Limb (tissue), 2 donors: Measurements from ENCODE around the gene CDK14.
"Not testable (repeated sequence)": the region's sequence is repeated elsewhere in the genome, so short reads cannot be mapped to it uniquely, and the experiment has no call there.

Experiments
- DNase-seq, 2 donors: peaks; one replicate each; pipeline ENCODE4 v3.0.0-alpha.2; 2016; ENCODE audit errors: extremely low spot score in 2 of 2

The CDK14 gene

GRCh38 chr7:90629297-90629918 is 33.3 kb downstream of the CDK14 start:
- no peak for DNase-seq

- no peak for DNase-seq
Observed at GRCh38 chr7:90631502-90631901, 35.4 kb downstream of the CDK14 start.

DNA sequence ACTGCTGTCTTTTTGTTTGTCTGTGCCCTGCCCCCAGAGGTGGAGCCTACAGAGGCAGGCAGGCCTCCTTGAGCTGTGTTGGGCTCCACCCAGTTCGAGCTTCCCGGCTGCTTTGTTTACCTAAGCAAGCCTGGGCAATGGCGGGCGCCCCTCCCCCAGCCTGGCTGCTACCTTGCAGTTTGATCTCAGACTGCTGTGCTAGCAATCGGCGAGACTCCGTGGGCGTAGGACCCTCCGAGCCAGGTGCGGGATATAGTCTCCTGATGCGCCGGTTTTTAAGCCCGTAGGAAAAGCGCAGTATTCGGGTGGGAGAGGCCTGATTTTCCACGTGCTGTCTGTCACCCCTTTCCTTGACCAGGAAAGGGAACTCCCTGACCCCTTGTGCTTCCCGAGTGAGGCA is 43.6 kb downstream of the CDK14 start:
- DNase-seq, result not testable (repeated sequence)

GRCh38 chr7:90642978-90643377 is 46.9 kb downstream of the CDK14 start:
- DNase-seq, result no peak

DNA sequence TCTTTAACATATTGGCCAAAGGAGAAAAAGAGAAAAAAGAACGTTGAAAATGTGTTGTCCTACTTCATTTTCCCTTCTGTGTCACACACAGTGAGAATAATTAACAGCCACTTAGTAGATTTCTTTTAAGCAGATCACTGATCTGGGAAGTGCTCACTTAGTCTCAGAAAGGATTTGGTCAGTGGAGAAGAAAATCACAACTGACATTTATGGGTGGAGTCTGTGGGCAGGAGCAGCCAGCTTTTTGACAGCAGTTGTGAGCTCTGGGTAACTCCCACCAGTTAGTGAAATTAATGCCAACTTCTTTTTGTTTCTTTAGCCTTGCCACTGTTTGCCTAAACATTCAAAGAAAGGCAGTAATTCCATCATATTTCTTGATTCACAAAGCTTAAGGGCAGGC is 49.7 kb downstream of the CDK14 start:
- no peak for DNase-seq

DNA sequence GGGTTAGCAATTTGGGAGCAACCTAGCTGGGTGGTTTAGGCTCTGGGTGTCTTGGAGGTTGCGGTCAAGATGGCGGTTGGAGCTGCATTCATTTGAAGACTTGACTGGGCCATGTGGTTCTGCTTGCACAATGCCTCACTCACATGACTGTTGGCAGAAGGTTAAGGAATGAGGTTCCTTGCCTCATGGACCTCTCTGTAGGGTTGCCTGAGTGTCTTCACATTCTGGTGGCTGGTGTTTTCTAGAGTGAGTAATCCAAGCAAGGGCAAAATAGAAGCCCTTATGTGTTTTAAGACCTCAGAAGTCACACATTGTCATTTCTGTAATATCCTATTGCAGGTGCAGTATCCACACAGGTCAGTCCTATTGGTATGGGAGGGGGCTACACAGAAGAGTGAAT is 52.0 kb downstream of the CDK14 start:
- no peak for DNase-seq

GRCh38 chr7:90648834-90649233 is 52.7 kb downstream of the CDK14 start:
- DNase-seq, result no peak

DNA sequence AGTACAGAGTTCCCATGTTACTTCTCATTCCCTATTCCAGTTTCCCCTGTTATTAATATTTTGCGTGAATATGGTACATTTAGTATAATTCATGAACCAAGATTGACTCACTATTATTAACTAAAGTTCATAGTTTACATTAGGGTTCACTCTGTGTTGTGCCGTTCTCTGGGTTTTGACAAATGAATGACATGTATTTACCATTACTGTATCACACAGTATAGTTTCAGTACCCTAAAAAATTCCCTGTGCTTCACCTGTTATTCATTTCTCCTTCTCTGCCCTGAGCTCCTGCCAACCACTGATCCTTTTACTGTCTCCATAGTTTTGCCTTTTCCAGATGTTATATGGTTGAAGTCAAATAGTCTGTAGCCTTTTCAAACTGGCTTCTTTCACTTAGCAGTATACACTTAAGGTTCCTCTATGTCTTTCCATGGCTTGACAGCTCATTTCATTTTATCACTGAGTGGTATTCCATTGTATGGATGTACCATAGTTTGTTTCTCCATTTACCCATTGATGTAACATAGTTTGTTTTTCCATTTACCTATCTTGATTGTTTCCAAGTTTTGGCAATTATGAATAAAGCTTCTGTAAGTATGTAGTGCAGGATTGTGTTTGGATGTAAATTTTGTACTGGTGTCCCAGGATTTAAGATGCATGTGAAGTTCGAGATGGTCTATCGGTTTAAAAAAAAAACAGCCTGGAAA is 58.8 kb downstream of the CDK14 start:
- DNase-seq, result no peak

DNA sequence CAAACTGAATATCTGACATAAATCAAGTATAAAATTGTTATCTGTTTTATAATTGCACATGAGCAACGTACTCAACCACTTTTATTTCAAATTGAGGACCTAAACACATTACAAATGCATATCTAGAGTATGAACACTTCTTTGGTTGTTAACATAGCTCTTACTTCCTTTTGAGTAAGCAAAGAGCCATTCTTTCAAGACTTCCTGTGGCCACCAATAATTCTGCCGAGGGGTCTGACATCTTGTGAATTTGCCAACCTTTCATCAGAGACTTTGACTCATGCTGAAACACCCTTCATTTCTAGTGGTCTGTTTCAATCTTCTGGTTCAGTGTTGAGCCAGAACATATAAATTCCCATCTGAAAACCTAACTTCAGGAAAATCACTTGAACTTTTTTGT is 59.4 kb downstream of the CDK14 start:
- DNase-seq, result no peak

- DNase-seq, result no peak
Observed at GRCh38 chr7:90657481-90657880, 61.4 kb downstream of the CDK14 start.

DNA sequence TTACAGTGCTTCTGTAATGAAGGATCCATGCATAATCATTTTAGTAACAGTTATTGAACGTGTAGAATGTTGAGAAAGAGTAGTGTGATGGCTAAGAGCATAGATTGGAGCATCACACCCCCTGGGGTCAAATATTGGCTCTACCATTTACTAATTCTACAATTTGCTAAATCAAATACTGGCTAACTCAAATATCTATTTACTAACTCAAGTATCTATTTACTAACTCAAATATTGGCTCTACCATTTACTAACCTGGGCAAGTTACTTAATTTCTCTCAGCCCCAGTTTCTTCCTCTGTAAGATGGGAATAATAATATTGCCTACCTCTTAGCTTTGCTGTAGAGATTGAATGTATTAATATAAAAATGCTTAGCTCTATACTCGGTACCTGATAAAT is 64.0 kb downstream of the CDK14 start:
- no peak for DNase-seq

- DNase-seq, result no peak
Observed at GRCh38 chr7:90660819-90661218, 64.7 kb downstream of the CDK14 start.

DNA sequence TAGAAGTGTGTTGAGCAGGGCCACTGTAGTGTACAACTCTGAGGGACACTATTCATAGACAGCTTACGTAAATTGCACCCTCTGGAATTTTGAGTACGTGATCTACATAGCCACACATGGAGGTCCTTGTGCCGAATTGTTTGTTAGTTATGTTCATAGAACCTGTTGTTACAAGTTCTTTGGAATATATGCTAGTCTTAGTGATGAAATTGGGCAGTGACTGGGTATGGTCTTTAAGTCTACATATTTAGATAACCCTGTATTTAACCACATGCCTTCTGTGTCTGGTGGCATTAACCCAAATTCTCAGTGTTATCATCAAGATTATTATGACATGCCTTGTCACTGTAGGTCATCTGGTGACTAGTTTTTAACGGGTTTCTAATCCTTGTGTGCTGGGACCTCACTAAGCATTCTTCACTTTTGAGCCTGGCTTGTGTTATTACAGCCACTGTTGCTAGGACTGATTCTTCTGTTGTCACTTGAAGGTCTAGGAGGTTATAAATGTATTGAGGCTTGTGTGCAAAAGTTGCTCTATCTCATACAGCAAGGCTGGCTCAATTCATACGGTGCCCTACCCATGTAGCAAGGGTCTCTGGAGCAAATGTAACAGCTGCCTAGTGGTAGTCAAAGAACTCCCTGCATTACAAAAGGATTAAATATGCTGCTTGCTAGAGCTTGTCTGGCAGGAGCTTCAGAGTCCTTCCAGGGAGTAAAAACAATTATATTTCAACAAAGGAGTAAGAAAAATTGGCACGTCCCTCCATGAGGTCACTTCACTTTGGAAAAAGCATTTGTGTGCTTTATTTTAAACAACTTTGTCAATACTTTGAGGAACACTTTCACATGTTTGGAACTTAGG is 65.4 kb downstream of the CDK14 start:
- DNase-seq, result peak in 1 of 2 donors; percentile 39

DNA sequence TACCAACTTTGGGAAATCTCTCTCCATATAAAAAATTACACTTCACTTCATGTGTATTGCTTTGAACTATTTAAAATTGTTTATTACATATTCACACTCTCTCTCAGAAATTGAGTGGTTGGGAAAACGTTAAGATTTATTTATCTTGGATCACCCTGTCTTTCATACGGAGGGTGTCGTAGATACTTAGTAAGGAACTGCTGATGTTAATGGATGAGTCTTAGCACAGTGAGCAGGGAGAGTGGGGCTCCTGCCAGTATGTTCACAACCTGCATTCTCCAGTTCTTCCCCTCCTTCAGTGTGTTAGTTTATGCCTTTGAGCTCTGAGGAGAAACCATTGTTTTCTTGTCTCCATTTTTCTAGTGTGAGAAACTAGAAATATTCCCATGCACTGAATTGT is 67.1 kb downstream of the CDK14 start:
- no peak for DNase-seq

DNA sequence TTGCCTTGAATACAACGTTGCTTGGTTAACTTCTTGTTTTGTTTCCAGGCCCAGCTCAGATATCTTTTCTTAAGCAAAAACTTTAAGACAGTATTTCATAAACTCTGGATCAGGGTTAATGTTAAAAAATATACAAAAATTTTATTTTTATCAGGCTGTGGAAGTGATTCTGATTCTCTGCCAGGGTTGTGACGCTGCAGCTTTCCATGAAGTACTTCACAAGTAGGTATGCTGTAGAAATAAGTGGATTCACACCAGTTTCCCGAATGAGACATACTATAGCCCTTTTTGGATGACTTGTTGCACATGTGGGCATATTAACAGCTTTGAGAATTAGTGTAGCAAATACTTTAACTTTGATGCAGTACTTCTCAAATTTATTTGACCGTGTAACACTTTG is 70.1 kb downstream of the CDK14 start:
- no peak for DNase-seq

GRCh38 chr7:90668992-90669391 is 72.9 kb downstream of the CDK14 start:
- DNase-seq, result no peak

- DNase-seq, result no peak
Observed at GRCh38 chr7:90669492-90669891, 73.4 kb downstream of the CDK14 start.

GRCh38 chr7:90671571-90671970 is 75.5 kb downstream of the CDK14 start:
- no peak for DNase-seq

- no peak for DNase-seq
Observed at GRCh38 chr7:90672210-90672609, 76.1 kb downstream of the CDK14 start.

GRCh38 chr7:90674625-90675024 is 78.5 kb downstream of the CDK14 start:
- no peak for DNase-seq

DNA sequence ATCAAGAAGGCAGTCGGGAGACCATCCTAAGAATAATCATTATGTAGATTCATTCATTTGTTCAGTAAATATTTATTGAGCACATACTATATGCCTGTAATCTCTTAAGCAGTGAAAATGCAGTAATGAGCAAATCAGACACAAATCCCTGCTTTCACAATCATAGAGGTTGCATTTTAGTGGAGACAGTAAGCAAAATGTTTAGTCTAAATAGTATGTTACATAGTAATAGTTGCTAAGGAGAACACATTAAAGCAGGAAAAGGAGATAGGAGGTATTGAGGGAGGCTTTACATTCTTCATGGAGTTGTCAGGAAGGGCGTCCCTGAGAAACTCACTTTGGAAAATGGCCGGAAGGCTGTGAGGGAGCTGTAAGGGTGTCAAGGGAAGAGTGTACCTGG is 79.9 kb downstream of the CDK14 start:
- DNase-seq, result no peak
